Endothelial cell of umbilical vein (primary cell): ENCODE data around the gene FLT3. TPM values are rescaled to one million over a fixed set of nuclear protein-coding genes. Genes with fewer than 3 reads are reported as not detected.

Source experiments
- BruUV-seq: library from RNA; stranded (reverse); fragments of 400-500 nt; replicated peaks from 2 replicates; lab custom pipeline; 2021; lab: Mats Ljungman, UMichigan
- CTCF ChIA-PET: fragments of 300-600, 350-600 bp; sonication (Branson Sonifier 250); formaldehyde crosslinking; loops from one replicate; lab custom pipeline; 2021; ENCODE audit warnings: antibody characterized with exemption, inconsistent platforms; lab: Charles Lee
- POLR2A ChIA-PET: fragments of 300-600, 350-600 bp; sonication (Branson Sonifier 250); formaldehyde crosslinking; loops from one replicate; lab custom pipeline; 2021; ENCODE audit warnings: antibody characterized with exemption, inconsistent platforms; lab: Charles Lee
- DNase-seq: peaks from one replicate; pipeline ENCODE4 v3.0.0-alpha.2; 2011; ENCODE audit warnings: low read depth, low spot score
- FAIRE-seq: peaks from 2 replicates; lab custom pipeline; 2011; peaks lifted over from hg19 to GRCh38; lab: Jason Lieb, UNC
- H2AFZ ChIP-seq: 2 replicates; pipeline ENCODE4 v1.6.0; 2012; ENCODE audit warnings: low read depth, low read length, control low read depth, inconsistent platforms
- H3K27ac ChIP-seq: 2 replicates; pipeline ENCODE4 v1.5.1; 2011; ENCODE audit warnings: low read depth, mild to moderate bottlenecking, control low read depth, low read length, moderate library complexity; ENCODE audit not compliant: insufficient read depth
- H3K27me3 ChIP-seq, 2 experiments: 2 replicates each; pipeline versions ENCODE4 v1.6.0 to v1.6.1; 2011; ENCODE audit warnings: low read length in 2 of 2, mixed read lengths in 1 of 2; ENCODE audit not compliant: control insufficient read depth in 2 of 2, insufficient read depth in 2 of 2
- H3K36me3 ChIP-seq, 2 experiments: 2 replicates in 1 of 2; 3 replicates in 1 of 2; pipeline ENCODE4 v1.5.1; 2011; ENCODE audit warnings: low read length in 2 of 2, mild to moderate bottlenecking in 1 of 2, moderate library complexity in 1 of 2; ENCODE audit not compliant: control insufficient read depth in 2 of 2, insufficient read depth in 2 of 2; ENCODE audit errors: extremely low read depth in 1 of 2
- H3K4me1 ChIP-seq: 3 replicates; pipeline ENCODE4 v1.5.1; 2011; ENCODE audit warnings: mild to moderate bottlenecking, low read length; ENCODE audit not compliant: control insufficient read depth, insufficient read depth; ENCODE audit errors: extremely low read depth
- H3K4me2 ChIP-seq: 2 replicates; pipeline ENCODE4 v1.6.1; 2011; ENCODE audit warnings: low read length, control low read depth, mixed read lengths; ENCODE audit not compliant: insufficient read depth
- H3K4me3 ChIP-seq, 3 experiments: fragments of 200-600 bp in 1 of 3; sonication (generic), shearing (Covaris generic) in 1 of 3; replicated peaks in 1 of 3; 2 replicates each; pipeline ENCODE4 v1.5.1; 2011 to 2016; ENCODE audit warnings: control low read depth in 3 of 3, low read length in 3 of 3, mild to moderate bottlenecking in 2 of 3, inconsistent platforms in 1 of 3, low read depth in 1 of 3, moderate library complexity in 1 of 3; ENCODE audit not compliant: insufficient read depth in 1 of 3
- H3K79me2 ChIP-seq: 2 replicates; pipeline ENCODE4 v1.6.0; 2012; ENCODE audit warnings: low read length, inconsistent platforms; ENCODE audit not compliant: control insufficient read depth, insufficient read depth
- H3K9ac ChIP-seq: replicated peaks from 2 replicates; pipeline ENCODE3; 2011; ENCODE audit warnings: low read length, control low read depth; ENCODE audit not compliant: insufficient read depth; ENCODE audit errors: extremely low read depth
- H3K9me1 ChIP-seq: replicated peaks from 3 replicates; pipeline ENCODE4 v1.6.0; 2011; ENCODE audit warnings: mild to moderate bottlenecking, low read length; ENCODE audit not compliant: control insufficient read depth, insufficient read depth; ENCODE audit errors: extremely low read depth
- H3K9me3 ChIP-seq: replicated peaks from 2 replicates; pipeline ENCODE4 v1.5.1; 2012; ENCODE audit warnings: low read length, inconsistent platforms; ENCODE audit not compliant: control insufficient read depth, insufficient read depth
- H4K20me1 ChIP-seq: replicated peaks from 2 replicates; pipeline ENCODE3; 2011; ENCODE audit warnings: mild to moderate bottlenecking, low read length; ENCODE audit not compliant: control insufficient read depth, insufficient read depth; ENCODE audit errors: extremely low read depth
- EZH2 ChIP-seq: IDR thresholded peaks from 2 replicates; pipeline ENCODE4 v1.6.1; 2012; ENCODE audit warnings: borderline replicate concordance, low read depth, mild to moderate bottlenecking, moderate library complexity, low read length, inconsistent platforms; ENCODE audit not compliant: severe bottlenecking
- FOS ChIP-seq: IDR thresholded peaks from 2 replicates; pipeline ENCODE4 v1.6.1; 2011; ENCODE audit warnings: mild to moderate bottlenecking, low read length, moderate library complexity, borderline replicate concordance; ENCODE audit not compliant: insufficient read depth
- dilution Hi-C: fragments of 300-500 bp; cut with MboI; formaldehyde crosslinking; loops from one replicate; pipeline ENCODE4 v1.15.0; 2019; ENCODE audit warnings: low sequenced_read_pairs; ENCODE audit not compliant: extremely low pct_ligation_motif_present
- intact Hi-C: fragments of 100-400 bp; cut with micrococcal nuclease; formaldehyde crosslinking; loops from one replicate; pipeline ENCODE4 v1.10.0; 2022
- polyA plus RNA-seq, 4 experiments: library from polyadenylated mRNA; depleted of rRNA in 3 of 4; stranded (reverse) in 3 of 4; unstranded in 1 of 4; fragments of >200 nt; gene quantifications; 2 replicates each; pipeline versions ENCODE4 v1.2.1 to v1.2.3, GENCODE V29; 2011 to 2012; ENCODE audit warnings: missing spikeins in 1 of 4
- total RNA-seq: library from RNA; stranded (reverse); gene quantifications from 2 replicates; pipeline ENCODE4 v1.2.3, GENCODE V29; 2021
- TF ChIP-seq, protein P1 (sequence below), 2 donors: IDR thresholded peaks; 1 replicate in 1 of 2; 2 replicates in 1 of 2; pipeline ENCODE4 v1.5.1; 2011; ENCODE audit warnings: low read length in 2 of 2, mild to moderate bottlenecking in 2 of 2, moderate library complexity in 2 of 2, control low read depth in 1 of 2, inconsistent platforms in 1 of 2, low read depth in 1 of 2; ENCODE audit not compliant: insufficient read depth in 1 of 2; ENCODE audit errors: extremely low read depth in 1 of 2
- TF ChIP-seq, protein P2 (sequence below): IDR thresholded peaks from 2 replicates; pipeline ENCODE4 v1.6.1; 2011; ENCODE audit not compliant: insufficient read depth, insufficient read length

The FLT3 gene
- total and polyA plus RNA-seq, 2 donors (not counting 3 experiments of a cell fraction or from before 2014, with no cell fraction given): 0.03 TPM; not detected in 1

DNA sequence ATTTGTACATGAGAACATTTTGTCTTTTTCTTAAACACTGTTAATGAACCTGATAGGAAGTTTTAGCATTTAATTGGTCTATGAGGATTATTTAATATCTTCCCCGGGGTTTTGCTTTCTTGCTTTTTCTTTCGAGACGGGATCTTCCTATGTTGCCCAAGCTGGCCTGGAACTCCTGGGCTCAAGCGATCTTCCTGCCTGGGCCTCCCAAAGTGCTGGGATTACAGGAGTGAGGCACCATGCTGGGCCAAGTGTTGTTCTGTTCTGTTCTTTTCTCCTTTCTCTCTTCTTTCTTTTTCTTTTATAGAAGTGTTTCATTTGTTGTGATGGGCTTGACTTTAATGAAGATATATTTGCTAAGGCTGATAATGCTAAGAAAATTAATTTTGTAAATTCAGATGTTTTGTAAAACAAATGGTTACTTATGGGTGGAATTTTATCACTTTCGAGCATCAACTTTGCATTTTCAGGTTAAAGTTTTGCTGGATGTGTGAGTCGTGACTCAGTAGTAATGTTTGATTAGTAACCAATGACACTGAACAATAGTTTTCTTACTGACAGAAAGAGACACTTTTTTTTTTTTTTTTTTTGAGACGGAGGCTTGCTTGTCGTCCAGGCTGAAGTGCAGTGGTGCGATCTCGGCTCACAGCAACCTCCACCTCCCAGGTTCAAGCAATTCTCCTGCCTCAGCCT, 40.2 kb upstream of the FLT3 start:
- FAIRE-seq: no peak
- Histone ChIP-seq H3K79me2 (peaks cover 66% of the 10 kb centered on the region), H3K9me3 (no peaks in the 10 kb centered on the region), H3K27ac (no peak overlapping the region), H2AFZ (no peak overlapping the region), H3K4me2 (peak overlapping the region; percentile 96), H3K27me3 (no peaks in the 10 kb centered on the region), H4K20me1 (peaks cover 9% of the 10 kb centered on the region), H3K9me1 (no peaks in the 10 kb centered on the region), H3K36me3 (no peaks in the 10 kb centered on the region), H3K9ac (peak overlapping the region; percentile 61), H3K4me3 (peak overlapping the region in 1 of 3 experiments; percentile 95), H3K4me1 (peaks cover 20% of the 10 kb centered on the region)
- ChIA-PET POLR2A (no interaction called here), CTCF (interaction anchor here (0.7 to 1.1 kb wide), 3 partner anchors 11 to 330 kb away, joined by 3 read pairs; no protein-coding TSS in a partner anchor)
- DNase-seq: peak; percentile 9
- intact Hi-C loops: no loop called here
- dilution Hi-C loops: no loop called here
- BruUV-seq: no TSS peak
- no peak for TF ChIP-seq EZH2
- TF ChIP-seq, protein P1, sequence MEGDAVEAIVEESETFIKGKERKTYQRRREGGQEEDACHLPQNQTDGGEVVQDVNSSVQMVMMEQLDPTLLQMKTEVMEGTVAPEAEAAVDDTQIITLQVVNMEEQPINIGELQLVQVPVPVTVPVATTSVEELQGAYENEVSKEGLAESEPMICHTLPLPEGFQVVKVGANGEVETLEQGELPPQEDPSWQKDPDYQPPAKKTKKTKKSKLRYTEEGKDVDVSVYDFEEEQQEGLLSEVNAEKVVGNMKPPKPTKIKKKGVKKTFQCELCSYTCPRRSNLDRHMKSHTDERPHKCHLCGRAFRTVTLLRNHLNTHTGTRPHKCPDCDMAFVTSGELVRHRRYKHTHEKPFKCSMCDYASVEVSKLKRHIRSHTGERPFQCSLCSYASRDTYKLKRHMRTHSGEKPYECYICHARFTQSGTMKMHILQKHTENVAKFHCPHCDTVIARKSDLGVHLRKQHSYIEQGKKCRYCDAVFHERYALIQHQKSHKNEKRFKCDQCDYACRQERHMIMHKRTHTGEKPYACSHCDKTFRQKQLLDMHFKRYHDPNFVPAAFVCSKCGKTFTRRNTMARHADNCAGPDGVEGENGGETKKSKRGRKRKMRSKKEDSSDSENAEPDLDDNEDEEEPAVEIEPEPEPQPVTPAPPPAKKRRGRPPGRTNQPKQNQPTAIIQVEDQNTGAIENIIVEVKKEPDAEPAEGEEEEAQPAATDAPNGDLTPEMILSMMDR (IDR thresholded peaks at IDR 0.05; ENCODE audit: extremely low read depth in 1 of 2, insufficient read depth in 1 of 2, low read depth in 1 of 2, low read length in 2 of 2): no peak
- TF ChIP-seq, protein P2, sequence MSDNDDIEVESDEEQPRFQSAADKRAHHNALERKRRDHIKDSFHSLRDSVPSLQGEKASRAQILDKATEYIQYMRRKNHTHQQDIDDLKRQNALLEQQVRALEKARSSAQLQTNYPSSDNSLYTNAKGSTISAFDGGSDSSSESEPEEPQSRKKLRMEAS: no peak
- no peak for TF ChIP-seq FOS
